ENCODE data around the gene SLC17A3.

DNA sequence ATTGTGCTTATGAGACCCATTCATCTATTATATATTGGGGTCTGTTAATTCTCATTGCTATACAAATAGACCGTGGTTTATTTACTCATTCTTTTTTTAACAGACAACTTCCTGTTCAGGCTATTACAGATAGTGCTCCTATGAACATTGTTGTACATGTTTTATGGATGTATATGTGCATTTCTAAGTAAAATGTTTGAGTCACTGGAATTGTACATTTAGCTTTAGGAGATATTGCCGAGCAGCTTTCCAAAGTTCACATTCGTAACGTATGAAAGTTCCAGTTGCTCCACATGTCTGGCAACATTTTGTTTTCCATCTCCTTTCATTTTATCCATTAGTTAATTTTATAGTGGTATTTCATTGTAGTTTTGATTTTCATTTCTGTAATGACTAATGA lies 37.3 kb upstream of the SLC17A3 start:
- no peak for TF ChIP-seq EP300 (conservative IDR thresholded peaks at IDR 0.05; ENCODE audit: poor library complexity, severe bottlenecking)
- no peak for TF ChIP-seq EZH2 (IDR thresholded peaks at IDR 0.05; ENCODE audit: borderline replicate concordance, insufficient read depth, low read length, poor library complexity, severe bottlenecking)
- no peak for TF ChIP-seq CTCF (IDR thresholded peaks at IDR 0.05; ENCODE audit: poor library complexity, severe bottlenecking)
- TF ChIP-seq RAD21 (conservative IDR thresholded peaks at IDR 0.05): no peak
- TF ChIP-seq POLR2AphosphoS5 (IDR thresholded peaks at IDR 0.05): no peak
